M059J (cell line): ENCODE results near the gene SYNE2. TPM values are rescaled to one million over a fixed set of nuclear protein-coding genes. Genes with fewer than 3 reads are reported as not detected.

Source experiments
- DNase-seq: peaks from one replicate; pipeline ENCODE4 v3.0.0-alpha.2; 2012; ENCODE audit warnings: low read depth
- total RNA-seq: library from RNA; depleted of rRNA; stranded (reverse); fragments of >200 nt; shearing (Covaris generic); gene quantifications from 2 replicates; pipeline ENCODE4 v1.2.3, GENCODE V29; 2014

Gene SYNE2
- total RNA-seq, 1 experiment from 2014 or later: 20.2 TPM

GRCh38 chr14:63908667-63909264 lies 56.0 kb downstream of the SYNE2 start:
- DNase-seq: no peak

- DNase-seq: no peak
These were observed 57.2 kb downstream of the SYNE2 start for GRCh38 chr14:63909984-63910383.

GRCh38 chr14:63910583-63911363 lies 58.0 kb downstream of the SYNE2 start:
- no peak for DNase-seq

GRCh38 chr14:63911404-63911803 lies 58.6 kb downstream of the SYNE2 start:
- DNase-seq: no peak

GRCh38 chr14:63912286-63912685 lies 59.5 kb downstream of the SYNE2 start:
- no peak for DNase-seq

- no peak for DNase-seq
These were observed 65.6 kb downstream of the SYNE2 start for GRCh38 chr14:63918411-63918810.

GRCh38 chr14:63922696-63923421 lies 70.1 kb downstream of the SYNE2 start:
- DNase-seq: no peak

GRCh38 chr14:63923422-63923752 lies 70.6 kb downstream of the SYNE2 start:
- no peak for DNase-seq

- DNase-seq: no peak
These were observed 71.6 kb downstream of the SYNE2 start for GRCh38 chr14:63924375-63924774.

GRCh38 chr14:63926641-63927040 lies 73.8 kb downstream of the SYNE2 start:
- no peak for DNase-seq

GRCh38 chr14:63928744-63929174 lies 76.0 kb downstream of the SYNE2 start:
- no peak for DNase-seq

GRCh38 chr14:63933110-63933509 lies 80.3 kb downstream of the SYNE2 start:
- no peak for DNase-seq

- no peak for DNase-seq
These were observed 80.9 kb downstream of the SYNE2 start for GRCh38 chr14:63933711-63934110.

- no peak for DNase-seq
These were observed 85.6 kb downstream of the SYNE2 start for GRCh38 chr14:63938198-63939005.

GRCh38 chr14:63939006-63939270 lies 86.1 kb downstream of the SYNE2 start:
- no peak for DNase-seq

- DNase-seq: no peak
These were observed 87.6 kb downstream of the SYNE2 start for GRCh38 chr14:63940387-63940786.

GRCh38 chr14:63941023-63941422 lies 88.2 kb downstream of the SYNE2 start:
- DNase-seq: no peak

- no peak for DNase-seq
These were observed 96.9 kb downstream of the SYNE2 start for GRCh38 chr14:63949696-63950095.

- no peak for DNase-seq
These were observed 98.2 kb downstream of the SYNE2 start for GRCh38 chr14:63951021-63951420.

- no peak for DNase-seq
These were observed 98.6 kb downstream of the SYNE2 start for GRCh38 chr14:63951429-63951828.

GRCh38 chr14:63952053-63952932 lies 99.5 kb downstream of the SYNE2 start:
- DNase-seq: no peak
